Tibial nerve (tissue), 3 donors: ENCODE measurements around the gene ZNF493.

ENCODE experiments used
- CTCF ChIP-seq, 5 experiments: fragments of 200-600 bp in 3 of 5; fragments of 450-650 bp in 2 of 5; sonication (generic) in 3 of 5; IDR thresholded peaks; one replicate each; pipeline ENCODE4 v1.5.1; 2016 to 2019; ENCODE audit warnings: antibody characterized with exemption in 5 of 5, mild to moderate bottlenecking in 3 of 5, moderate library complexity in 2 of 5
- POLR2A ChIP-seq, 2 donors: fragments of 450-650 bp; IDR thresholded peaks; one replicate each; pipeline ENCODE4 v1.6.1; 2017; ENCODE audit warnings: antibody characterized with exemption in 2 of 2, mild to moderate bottlenecking in 2 of 2, moderate library complexity in 2 of 2

- no peak for TF ChIP-seq POLR2A (IDR thresholded peaks at IDR 0.05)
- no peak for TF ChIP-seq CTCF (IDR thresholded peaks at IDR 0.05)
Measured at GRCh38 chr19:21468791-21469190, 71.9 kb downstream of the ZNF493 start.
